HepG2 (cell line): Measurements from ENCODE around the gene RPP25L. TPM values are rescaled to one million over a fixed set of nuclear protein-coding genes. Genes with fewer than 3 reads are reported as not detected.

ENCODE experiments used
- ARID2 ChIP-seq: sonication (generic); formaldehyde crosslinking; IDR thresholded peaks from 2 replicates; pipeline ENCODE4 v1.8.1; 2022; ENCODE audit warnings: mild to moderate bottlenecking, missing genetic modification reagents, borderline replicate concordance
- CTCF ChIP-seq: sonication (generic); formaldehyde crosslinking; IDR thresholded peaks from 2 replicates; pipeline ENCODE4 v1.5.0; 2020; ENCODE audit warnings: mild to moderate bottlenecking, missing genetic modification reagents, moderate library complexity
- FLYWCH1 ChIP-seq: sonication (generic); formaldehyde crosslinking; IDR thresholded peaks from 2 replicates; pipeline ENCODE4 v1.8.1; 2023; ENCODE audit warnings: mild to moderate bottlenecking, missing genetic modification reagents
- HCFC1 ChIP-seq: fragments of 150-350 bp; IDR thresholded peaks from 2 replicates; pipeline ENCODE4 v1.6.1; 2014; ENCODE audit warnings: low read depth, low read length
- HOXD1 ChIP-seq: sonication (generic); formaldehyde crosslinking; IDR thresholded peaks from 2 replicates; pipeline ENCODE4 v1.5.0; 2020; ENCODE audit warnings: missing genetic modification reagents
- MTA3 ChIP-seq: sonication (generic); formaldehyde crosslinking; IDR thresholded peaks from 2 replicates; pipeline ENCODE4 v1.4.0; 2020; ENCODE audit warnings: missing genetic modification reagents
- RARA ChIP-seq: IDR thresholded peaks from 2 replicates; pipeline ENCODE4 v1.6.1; 2016; ENCODE audit warnings: missing genetic modification reagents, missing compliant biosample characterization
- REL ChIP-seq: sonication (generic); formaldehyde crosslinking; conservative IDR thresholded peaks from 2 replicates; pipeline ENCODE4 v1.8.0; 2022; ENCODE audit warnings: mild to moderate bottlenecking, missing genetic modification reagents, moderate library complexity
- RNF2 ChIP-seq: fragments of 450-650 bp; conservative IDR thresholded peaks from 2 replicates; pipeline ENCODE4 v1.6.1; 2016; ENCODE audit warnings: low read depth
- RXRA ChIP-seq: sonication (generic); formaldehyde crosslinking; IDR thresholded peaks from 2 replicates; pipeline ENCODE4 v1.5.1; 2020; ENCODE audit warnings: missing genetic modification reagents
- SETDB1 ChIP-seq: sonication (generic); formaldehyde crosslinking; IDR thresholded peaks from 2 replicates; pipeline ENCODE4 v1.5.1; 2020; ENCODE audit warnings: missing genetic modification reagents, mild to moderate bottlenecking, borderline replicate concordance
- SIX1 ChIP-seq: sonication (generic); formaldehyde crosslinking; IDR thresholded peaks from 2 replicates; pipeline ENCODE4 v1.4.0; 2020; ENCODE audit warnings: missing genetic modification reagents, borderline replicate concordance
- SMYD3 ChIP-seq: sonication (generic); formaldehyde crosslinking; IDR thresholded peaks from 2 replicates; pipeline ENCODE4 v1.8.1; 2023; ENCODE audit warnings: mild to moderate bottlenecking, missing genetic modification reagents
- TGIF2 ChIP-seq: IDR thresholded peaks from 2 replicates; pipeline ENCODE4 v1.6.1; 2016; ENCODE audit warnings: control low read depth, missing compliant biosample characterization
- ZBTB2 ChIP-seq: sonication (generic); formaldehyde crosslinking; IDR thresholded peaks from 2 replicates; pipeline ENCODE4 v1.8.0; 2022; ENCODE audit warnings: low read depth, missing genetic modification reagents
- ZFAT ChIP-seq: sonication (generic); formaldehyde crosslinking; conservative IDR thresholded peaks from 2 replicates; pipeline ENCODE4 v1.8.1; 2023; ENCODE audit warnings: missing genetic modification reagents, inconsistent platforms
- ZIK1 ChIP-seq: sonication (generic); formaldehyde crosslinking; IDR thresholded peaks from 2 replicates; pipeline ENCODE4 v1.5.0; 2020; ENCODE audit warnings: mild to moderate bottlenecking, low read depth, missing genetic modification reagents, borderline replicate concordance
- ZNF143 ChIP-seq: sonication (generic); formaldehyde crosslinking; IDR thresholded peaks from 2 replicates; pipeline ENCODE4 v1.4.0; 2020; ENCODE audit warnings: missing genetic modification reagents
- ZNF564 ChIP-seq: sonication (generic); formaldehyde crosslinking; IDR thresholded peaks from 2 replicates; pipeline ENCODE4 v1.8.1; 2023; ENCODE audit warnings: mild to moderate bottlenecking, missing genetic modification reagents
- polyA plus RNA-seq, 8 experiments: library from polyadenylated mRNA; depleted of rRNA in 3 of 8; stranded (reverse) in 7 of 8; unstranded in 1 of 8; fragments of >200 nt; fragmentation: Illumina TruSeq in 4 of 8; extraction: Trizol in 4 of 8; gene quantifications; 2 replicates each; pipeline versions ENCODE4 v1.2.1 to v1.2.3, GENCODE V29; 2011 to 2016; ENCODE audit warnings: low read depth in 4 of 8, missing spikeins in 1 of 8, mixed read lengths in 1 of 8; ENCODE audit not compliant: insufficient read depth in 1 of 8
- total RNA-seq, 5 experiments: library from RNA; depleted of rRNA; stranded (reverse); fragments of >200 nt; fragmentation: Illumina TruSeq; extraction: Trizol; gene quantifications; 2 replicates each; pipeline ENCODE4 v1.2.3, GENCODE V29; 2016; ENCODE audit warnings: low read depth in 1 of 5
- TF ChIP-seq, protein P1 (sequence below): fragments of 450-650 bp; IDR thresholded peaks from 2 replicates; pipeline ENCODE4 v1.6.1; 2017; ENCODE audit warnings: mild to moderate bottlenecking
- TF ChIP-seq, protein P2 (sequence below): sonication (generic); formaldehyde crosslinking; IDR thresholded peaks from 2 replicates; pipeline ENCODE4 v1.8.1; 2022; ENCODE audit warnings: mild to moderate bottlenecking, missing genetic modification reagents
- TF ChIP-seq, protein P3 (sequence below): sonication (generic); formaldehyde crosslinking; conservative IDR thresholded peaks from 2 replicates; pipeline ENCODE4 v1.8.0; 2022; ENCODE audit warnings: missing genetic modification reagents

The RPP25L gene
- total and polyA plus RNA-seq, 2 of the 13 experiments (the other 11 are each of a cell fraction or from before 2014, with no cell fraction given), result 24.5 to 27.3 TPM

GRCh38 chr9:34651876-34652601, 40.1 kb upstream of the RPP25L start, which contains the start of gene IL11RA (continued):
- TF ChIP-seq ZNF143 (CRISPR knock-in tag) (no peak; the same call in 1 of the 2 replicates), ZFAT (no peak), RARA (CRISPR knock-in tag) (peak; percentile 65), HCFC1 (no peak), ZIK1 (CRISPR knock-in tag) (no peak; the same call in 1 of the 2 replicates), MTA3 (CRISPR knock-in tag) (no peak), SETDB1 (CRISPR knock-in tag) (no peak), RXRA (CRISPR knock-in tag) (peak; percentile 85; the same call in 1 of the 2 replicates), HOXD1 (CRISPR knock-in tag) (peak; percentile 99), ZBTB2 (CRISPR knock-in tag) (peak; percentile 61; the same call in 1 of the 2 replicates), ARID2 (CRISPR knock-in tag) (no peak), SMYD3 (CRISPR knock-in tag) (no peak), REL (CRISPR knock-in tag) (no peak), TGIF2 (CRISPR knock-in tag) (peak; percentile 77; the same call in 1 of the 2 replicates), FLYWCH1 (CRISPR knock-in tag) (no peak), CTCF (peak; percentile 62), ZNF564 (CRISPR knock-in tag) (no peak), SIX1 (CRISPR knock-in tag) (no peak), RNF2 (0 out of 2 replicates have a peak, but pooled peaks have one; percentile 46)
- TF ChIP-seq, protein P1, sequence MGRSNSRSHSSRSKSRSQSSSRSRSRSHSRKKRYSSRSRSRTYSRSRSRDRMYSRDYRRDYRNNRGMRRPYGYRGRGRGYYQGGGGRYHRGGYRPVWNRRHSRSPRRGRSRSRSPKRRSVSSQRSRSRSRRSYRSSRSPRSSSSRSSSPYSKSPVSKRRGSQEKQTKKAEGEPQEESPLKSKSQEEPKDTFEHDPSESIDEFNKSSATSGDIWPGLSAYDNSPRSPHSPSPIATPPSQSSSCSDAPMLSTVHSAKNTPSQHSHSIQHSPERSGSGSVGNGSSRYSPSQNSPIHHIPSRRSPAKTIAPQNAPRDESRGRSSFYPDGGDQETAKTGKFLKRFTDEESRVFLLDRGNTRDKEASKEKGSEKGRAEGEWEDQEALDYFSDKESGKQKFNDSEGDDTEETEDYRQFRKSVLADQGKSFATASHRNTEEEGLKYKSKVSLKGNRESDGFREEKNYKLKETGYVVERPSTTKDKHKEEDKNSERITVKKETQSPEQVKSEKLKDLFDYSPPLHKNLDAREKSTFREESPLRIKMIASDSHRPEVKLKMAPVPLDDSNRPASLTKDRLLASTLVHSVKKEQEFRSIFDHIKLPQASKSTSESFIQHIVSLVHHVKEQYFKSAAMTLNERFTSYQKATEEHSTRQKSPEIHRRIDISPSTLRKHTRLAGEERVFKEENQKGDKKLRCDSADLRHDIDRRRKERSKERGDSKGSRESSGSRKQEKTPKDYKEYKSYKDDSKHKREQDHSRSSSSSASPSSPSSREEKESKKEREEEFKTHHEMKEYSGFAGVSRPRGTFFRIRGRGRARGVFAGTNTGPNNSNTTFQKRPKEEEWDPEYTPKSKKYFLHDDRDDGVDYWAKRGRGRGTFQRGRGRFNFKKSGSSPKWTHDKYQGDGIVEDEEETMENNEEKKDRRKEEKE, result no peak
- TF ChIP-seq, protein P2, sequence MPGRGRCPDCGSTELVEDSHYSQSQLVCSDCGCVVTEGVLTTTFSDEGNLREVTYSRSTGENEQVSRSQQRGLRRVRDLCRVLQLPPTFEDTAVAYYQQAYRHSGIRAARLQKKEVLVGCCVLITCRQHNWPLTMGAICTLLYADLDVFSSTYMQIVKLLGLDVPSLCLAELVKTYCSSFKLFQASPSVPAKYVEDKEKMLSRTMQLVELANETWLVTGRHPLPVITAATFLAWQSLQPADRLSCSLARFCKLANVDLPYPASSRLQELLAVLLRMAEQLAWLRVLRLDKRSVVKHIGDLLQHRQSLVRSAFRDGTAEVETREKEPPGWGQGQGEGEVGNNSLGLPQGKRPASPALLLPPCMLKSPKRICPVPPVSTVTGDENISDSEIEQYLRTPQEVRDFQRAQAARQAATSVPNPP (CRISPR knock-in tag), result no peak; the same call in 1 of the 2 replicates
- TF ChIP-seq, protein P3, sequence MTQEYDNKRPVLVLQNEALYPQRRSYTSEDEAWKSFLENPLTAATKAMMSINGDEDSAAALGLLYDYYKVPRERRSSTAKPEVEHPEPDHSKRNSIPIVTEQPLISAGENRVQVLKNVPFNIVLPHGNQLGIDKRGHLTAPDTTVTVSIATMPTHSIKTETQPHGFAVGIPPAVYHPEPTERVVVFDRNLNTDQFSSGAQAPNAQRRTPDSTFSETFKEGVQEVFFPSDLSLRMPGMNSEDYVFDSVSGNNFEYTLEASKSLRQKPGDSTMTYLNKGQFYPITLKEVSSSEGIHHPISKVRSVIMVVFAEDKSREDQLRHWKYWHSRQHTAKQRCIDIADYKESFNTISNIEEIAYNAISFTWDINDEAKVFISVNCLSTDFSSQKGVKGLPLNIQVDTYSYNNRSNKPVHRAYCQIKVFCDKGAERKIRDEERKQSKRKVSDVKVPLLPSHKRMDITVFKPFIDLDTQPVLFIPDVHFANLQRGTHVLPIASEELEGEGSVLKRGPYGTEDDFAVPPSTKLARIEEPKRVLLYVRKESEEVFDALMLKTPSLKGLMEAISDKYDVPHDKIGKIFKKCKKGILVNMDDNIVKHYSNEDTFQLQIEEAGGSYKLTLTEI, result no peak
